HG03196 (cell line): ENCODE data around the gene NDUFAF8.

Source experiments
- ATAC-seq: cut with Tn5 transposase; IDR thresholded peaks from one replicate; pipeline ENCODE4 v1.9.1; 2021; ENCODE audit not compliant: unreplicated experiment

NDUFAF8 gene

GRCh38 chr17:81238815-81239713 is at the start of gene NDUFAF8, which contains the start of gene TEPSIN:
TSS of gene NDUFAF8 (plus strand) at chr17:81239318. CDS start at chr17:81239364, 46 bp downstream.
TSS of gene TEPSIN (minus strand) at chr17:81239055. CDS start at chr17:81239033, 22 bp downstream.
- peak; percentile 88 for ATAC-seq

DNA sequence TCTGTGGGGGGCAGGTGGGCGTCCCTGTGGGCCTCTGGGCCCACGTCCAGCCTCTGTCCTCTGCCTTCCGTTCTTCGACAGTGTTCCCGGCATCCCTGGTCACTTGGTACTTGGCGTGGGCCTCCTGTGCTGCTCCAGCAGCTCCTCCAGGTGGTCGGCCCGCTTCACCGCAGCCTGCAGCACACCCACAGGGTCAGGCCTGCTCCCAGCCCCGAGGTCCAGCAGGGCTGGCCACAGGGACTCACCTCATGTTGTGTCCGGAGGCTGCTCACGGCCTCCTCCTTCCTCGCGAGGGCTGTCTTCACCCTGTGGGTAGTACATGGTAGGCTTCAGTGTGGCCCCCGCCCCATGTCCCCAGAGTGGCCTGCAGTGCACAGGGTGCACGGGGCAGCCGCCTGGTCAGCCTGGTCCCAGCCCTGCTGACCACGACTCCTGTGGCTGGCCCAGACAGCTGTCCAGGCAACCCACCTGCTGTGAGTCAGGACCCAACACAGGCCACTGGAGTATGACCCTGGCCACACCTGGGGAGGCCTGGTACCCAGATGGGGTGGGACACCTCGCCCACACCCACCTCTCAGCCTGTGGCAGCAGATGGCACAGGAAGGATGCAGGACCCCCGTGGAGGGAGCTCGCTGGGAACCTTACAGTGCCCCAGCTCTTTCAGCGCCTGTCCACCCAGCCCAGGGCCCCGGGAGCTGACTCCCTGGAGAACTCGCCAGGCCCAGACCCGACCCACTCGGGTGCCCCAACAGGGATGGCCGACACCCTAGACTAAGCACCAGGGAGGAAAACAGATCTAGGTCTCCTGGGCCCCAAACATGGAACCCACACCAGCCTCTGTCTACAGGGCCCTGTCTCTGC is 49.2 kb upstream of the NDUFAF8 start:
- ATAC-seq, result no peak

GRCh38 chr17:81190591-81190990 is 48.5 kb upstream of the NDUFAF8 start:
- ATAC-seq, result no peak

- ATAC-seq, result no peak
Measured at GRCh38 chr17:81191116-81191515, 48.0 kb upstream of the NDUFAF8 start.

- ATAC-seq, result no peak
Measured at GRCh38 chr17:81191646-81192045, 47.5 kb upstream of the NDUFAF8 start.

DNA sequence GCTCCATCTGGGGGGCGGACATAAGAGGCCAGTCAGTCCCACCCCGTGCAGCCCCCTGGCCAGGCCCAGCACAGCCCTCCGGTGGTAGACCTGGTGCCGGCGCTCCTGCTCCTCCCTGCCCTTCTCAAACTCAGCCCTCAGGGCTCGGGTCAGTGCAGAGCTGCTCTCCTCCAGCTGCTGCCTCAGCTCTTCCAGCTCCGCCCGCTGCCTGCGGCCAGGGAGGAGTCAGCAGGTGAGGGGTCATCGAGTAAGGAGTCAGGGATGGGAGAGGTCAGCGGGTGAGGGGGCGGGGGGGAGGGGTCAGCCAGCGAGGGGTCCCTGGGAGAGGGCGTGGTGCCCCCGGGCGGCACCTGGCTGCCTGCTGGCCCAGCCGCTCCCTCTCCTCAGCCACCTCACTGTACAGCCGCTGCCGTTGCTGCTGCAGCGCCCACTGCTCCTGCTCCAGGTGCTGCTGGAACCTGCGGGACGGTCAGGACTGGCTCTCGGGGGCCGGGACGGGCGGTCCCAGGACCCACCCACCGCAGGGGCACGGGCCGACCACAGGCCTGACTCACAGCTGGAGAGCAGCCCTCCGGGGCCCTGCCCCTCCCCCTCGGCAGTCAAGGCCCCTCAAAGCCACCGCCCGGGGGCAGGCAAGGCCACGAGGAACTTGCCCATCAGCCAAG is 46.6 kb upstream of the NDUFAF8 start:
- ATAC-seq, result no peak

GRCh38 chr17:81193051-81193410 is 46.1 kb upstream of the NDUFAF8 start:
- ATAC-seq, result no peak

- no peak for ATAC-seq
Measured at GRCh38 chr17:81193470-81194224, 45.5 kb upstream of the NDUFAF8 start.

- no peak for ATAC-seq
Measured at GRCh38 chr17:81194225-81194760, 44.8 kb upstream of the NDUFAF8 start.

- no peak for ATAC-seq
Measured at GRCh38 chr17:81194941-81195901, 43.9 kb upstream of the NDUFAF8 start.

DNA sequence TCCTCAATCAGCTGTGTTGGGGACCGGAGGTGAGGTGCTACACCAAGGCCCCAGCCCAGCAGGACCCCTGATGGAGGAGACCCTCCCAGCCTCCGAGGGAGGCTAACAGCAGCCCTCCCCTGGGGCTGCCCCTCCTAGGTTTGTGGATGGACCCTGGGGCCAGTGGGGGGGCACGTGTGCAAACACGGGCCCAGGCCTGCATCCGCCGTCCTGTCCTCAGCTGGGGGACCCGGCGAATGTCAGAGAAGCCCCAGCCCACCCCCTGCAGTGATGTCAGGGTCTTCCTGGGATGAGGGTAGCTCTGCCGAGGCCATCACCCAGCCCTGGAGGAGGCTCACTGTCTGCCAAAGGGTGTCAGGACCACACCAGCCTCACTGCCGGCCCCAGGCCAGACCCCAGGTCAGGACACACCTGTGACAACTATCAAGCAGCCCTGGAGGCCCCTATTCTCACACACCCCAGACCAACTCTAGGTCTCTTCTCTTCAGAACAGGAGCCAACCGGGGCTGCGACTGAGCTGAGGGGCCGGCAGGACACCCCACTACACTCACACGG is 43.1 kb upstream of the NDUFAF8 start:
- ATAC-seq, result no peak

DNA sequence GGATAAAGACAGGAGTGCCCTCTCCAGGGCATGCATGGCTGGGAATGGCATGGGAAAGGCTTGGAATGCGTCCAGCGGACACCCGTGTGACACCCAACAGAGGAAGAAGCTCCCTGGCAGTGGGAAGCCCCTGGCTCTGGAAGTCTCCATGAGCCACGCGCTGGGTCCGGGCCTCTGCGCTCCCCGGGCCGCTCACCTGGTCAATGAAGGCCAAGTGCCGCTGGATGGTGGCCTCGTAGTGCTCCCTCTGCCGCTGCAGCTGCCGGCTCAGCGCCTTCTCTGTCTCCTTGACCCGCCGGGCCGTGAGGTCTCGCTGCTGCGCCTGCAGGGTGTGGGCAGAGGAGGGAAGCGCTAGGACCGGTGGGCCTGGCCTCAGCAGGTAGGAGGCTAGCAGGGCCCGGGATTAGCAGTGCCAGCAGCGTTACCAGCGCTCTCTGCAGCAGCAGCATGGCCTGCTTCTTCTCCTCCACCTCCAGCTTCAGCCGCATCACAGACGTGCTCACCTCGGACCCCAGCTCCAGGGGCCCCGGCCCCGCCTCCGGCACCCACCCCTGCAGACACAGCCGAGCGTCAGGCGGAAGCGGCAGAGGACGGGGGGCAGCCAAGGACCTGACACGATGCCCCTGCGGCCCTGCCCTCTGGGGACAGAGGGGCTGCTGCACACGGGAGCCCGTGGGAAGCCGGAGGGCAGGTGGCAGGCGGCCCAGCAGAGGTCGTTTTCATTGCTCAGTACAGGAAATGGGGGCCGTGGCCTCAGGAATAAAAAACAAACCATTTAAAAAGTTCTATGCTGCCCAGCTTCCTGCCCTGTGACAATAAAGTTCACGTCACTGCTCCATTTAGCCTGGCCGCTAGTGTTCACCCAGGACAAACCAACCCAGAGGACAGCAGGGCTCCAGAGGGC is 42.4 kb upstream of the NDUFAF8 start:
- no peak for ATAC-seq

- ATAC-seq, result no peak
Measured at GRCh38 chr17:81197409-81197795, 41.7 kb upstream of the NDUFAF8 start.

DNA sequence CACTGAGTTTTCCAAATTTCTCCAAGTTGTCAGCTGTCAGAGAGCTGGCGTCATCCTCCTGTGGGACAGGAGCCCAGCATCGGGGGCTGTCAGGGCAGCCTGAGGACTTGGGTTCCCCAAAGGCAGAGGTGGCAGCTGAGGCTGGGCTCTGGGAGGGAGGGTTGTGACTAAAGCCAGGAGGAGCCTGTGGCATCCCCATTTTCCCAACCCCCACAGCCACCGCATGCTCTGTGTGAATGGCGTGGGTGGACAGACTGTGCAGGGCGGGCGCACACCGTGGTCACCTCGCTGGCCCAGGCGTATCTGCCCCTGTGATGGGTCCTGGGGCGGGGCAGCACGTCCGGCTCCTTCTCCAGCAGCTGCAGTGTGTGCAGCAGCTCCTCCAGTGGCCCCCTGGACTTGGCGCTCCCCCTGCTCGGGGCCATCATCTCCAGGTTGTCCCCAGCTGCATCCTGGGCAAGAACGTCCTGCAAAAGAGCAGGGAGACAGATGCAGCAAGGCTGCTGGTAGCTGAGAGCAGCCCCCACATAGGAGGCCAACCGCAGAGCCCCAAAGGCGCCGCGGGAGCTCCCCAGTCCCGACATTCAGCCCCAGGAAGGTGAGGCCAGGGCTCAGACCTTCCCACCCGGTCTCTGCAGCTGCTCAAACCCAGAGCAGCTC is 41.2 kb upstream of the NDUFAF8 start:
- no peak for ATAC-seq

DNA sequence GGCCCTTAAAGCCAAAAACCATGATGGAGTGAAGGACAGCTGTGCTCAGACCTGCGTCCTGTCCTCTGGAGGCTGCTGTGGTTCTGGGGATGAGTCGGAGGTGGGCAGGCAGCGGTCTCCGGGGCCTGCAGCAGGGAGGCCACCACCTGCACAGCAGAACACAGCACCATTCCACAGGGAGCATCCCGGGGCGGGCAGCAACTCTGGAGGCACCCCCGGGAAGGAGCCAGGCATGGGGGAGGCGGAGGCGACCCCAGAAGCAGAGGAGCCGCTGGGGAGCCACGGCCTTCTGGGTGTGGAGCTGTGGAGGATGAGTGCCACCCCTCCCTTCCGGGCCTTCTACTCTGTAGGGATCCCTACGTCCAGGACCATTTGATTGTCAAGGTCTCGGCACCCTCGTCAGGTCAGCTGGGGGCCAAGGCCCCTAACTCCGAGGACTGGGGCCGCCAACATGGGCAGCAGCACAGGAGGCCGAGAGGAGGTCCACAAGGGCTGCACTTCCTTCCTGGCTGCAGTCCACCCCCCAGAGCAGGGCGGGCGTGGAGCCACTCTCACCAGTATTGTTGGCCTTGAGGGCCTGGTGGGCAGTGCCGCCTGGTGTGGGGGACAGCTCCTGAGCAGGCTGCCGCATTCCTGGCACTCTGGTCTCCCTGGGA is 40.2 kb upstream of the NDUFAF8 start:
- no peak for ATAC-seq

DNA sequence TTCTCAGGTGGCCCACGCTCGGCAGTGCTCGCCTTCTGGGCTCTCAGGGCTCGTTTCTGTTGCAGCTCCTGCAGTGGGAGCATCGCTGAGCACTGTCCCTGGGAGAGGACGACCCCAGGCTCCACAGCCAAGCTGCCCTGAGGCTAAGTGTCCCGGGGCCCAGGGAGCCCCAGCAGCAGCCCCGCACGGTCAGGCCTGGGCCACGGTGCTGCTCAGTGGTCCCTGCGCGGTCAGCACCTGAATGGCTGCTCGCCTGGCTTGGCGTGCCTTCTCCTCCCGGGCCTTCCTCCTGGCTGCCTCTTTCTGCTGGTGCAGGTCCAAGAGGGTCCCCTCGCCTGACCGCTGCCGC is 39.7 kb upstream of the NDUFAF8 start:
- ATAC-seq, result no peak

- no peak for ATAC-seq
Measured at GRCh38 chr17:81200201-81200600, 38.9 kb upstream of the NDUFAF8 start.
